A549 (cell line): ENCODE results near the gene COL7A1. TPM values are rescaled to one million over a fixed set of nuclear protein-coding genes. Genes with fewer than 3 reads are reported as not detected.

ENCODE experiments used
- ATAC-seq, 2 experiments: fragments of 200-7000 bp in 1 of 2; fragments of >200 bp in 1 of 2; cut with Nextera tagmentation in 1 of 2; cut with Tn5 transposase in 1 of 2; 3 replicates each; pipeline versions ENCODE4 v1.8.0 to v1.9.1; 2018 to 2020; ENCODE audit warnings: mild to moderate bottlenecking in 1 of 2, moderate library complexity in 1 of 2
- CTCF ChIA-PET: fragments of 300-600 bp; sonication (Branson Sonifier 250); formaldehyde crosslinking; extraction: SDS; loops from one replicate; lab custom pipeline; 2021; ENCODE audit warnings: antibody characterized with exemption, inconsistent platforms; lab: Yijun Ruan, JAX
- POLR2A ChIA-PET: fragments of 350-600 bp; formaldehyde crosslinking; extraction: SDS; loops from one replicate; lab custom pipeline; 2021; ENCODE audit warnings: antibody characterized with exemption, inconsistent platforms; lab: Yijun Ruan, JAX
- DNase-seq, 2 experiments: peaks; one replicate each; pipeline versions ENCODE4 v3.0.0 to v3.0.0-alpha.2; 2011 to 2016; ENCODE audit warnings: low read depth in 1 of 2, low spot score in 1 of 2
- FAIRE-seq: peaks from 2 replicates; lab custom pipeline; 2011; peaks lifted over from hg19 to GRCh38; lab: Jason Lieb, UNC
- H3K27ac ChIP-seq, 2 experiments: fragments of >200 bp; sonication (Bioruptor Twin); formaldehyde crosslinking; 3 replicates each; pipeline ENCODE4 v1.5.1; 2016 to 2017
- H3K4me1 ChIP-seq: fragments of >200 bp; sonication (Bioruptor Twin); formaldehyde crosslinking; 3 replicates; pipeline ENCODE4 v1.6.1; 2016
- H3K4me2 ChIP-seq: fragments of >200 bp; sonication (Bioruptor Twin); formaldehyde crosslinking; 3 replicates; pipeline ENCODE4 v1.6.1; 2016
- H3K4me3 ChIP-seq: fragments of >200 bp; sonication (Bioruptor Twin); formaldehyde crosslinking; 3 replicates; pipeline ENCODE4 v1.5.1; 2016
- H3K9me3 ChIP-seq: fragments of >200 bp; sonication (Bioruptor Twin); formaldehyde crosslinking; 3 replicates; pipeline ENCODE4 v1.6.1; 2016
- BHLHE40 ChIP-seq: IDR thresholded peaks from 2 replicates; pipeline ENCODE4 v1.6.1; 2012; ENCODE audit warnings: low read depth, low read length, inconsistent platforms
- CBX2 ChIP-seq: fragments of 200-600 bp; sonication (generic); IDR thresholded peaks from 2 replicates; pipeline ENCODE4 v1.6.1; 2016; ENCODE audit warnings: low read depth, mild to moderate bottlenecking, borderline replicate concordance
- CBX8 ChIP-seq: fragments of 200-600 bp; sonication (generic); IDR thresholded peaks from 2 replicates; pipeline ENCODE4 v1.6.1; 2016
- EP300 ChIP-seq, 2 experiments: fragments of >200 bp; sonication (Bioruptor Twin); formaldehyde crosslinking; IDR thresholded peaks; 2 replicates in 1 of 2; 3 replicates in 1 of 2; pipeline ENCODE4 v1.6.1; 2016 to 2017
- FOSL2 ChIP-seq, 2 experiments: fragments of 450-650 bp in 1 of 2; fragments of >200 bp in 1 of 2; sonication (Bioruptor Twin) in 1 of 2; formaldehyde crosslinking; IDR thresholded peaks; 2 replicates each; pipeline versions ENCODE4 v1.5.0 to v1.6.1; 2016 to 2020; ENCODE audit warnings: mild to moderate bottlenecking in 1 of 2, moderate library complexity in 1 of 2
- FOXS1 ChIP-seq: fragments of 250-450 bp; sonication (Bioruptor Pico); IDR thresholded peaks from 2 replicates; pipeline ENCODE4 v1.5.0; 2020; ENCODE audit warnings: mild to moderate bottlenecking, moderate library complexity
- HOXA7 ChIP-seq: fragments of 250-450 bp; sonication (Bioruptor Pico); IDR thresholded peaks from 2 replicates; pipeline ENCODE4 v1.5.0; 2020; ENCODE audit warnings: mild to moderate bottlenecking, moderate library complexity
- JUN ChIP-seq, 2 experiments: fragments of >200 bp; sonication (Bioruptor Twin); formaldehyde crosslinking; IDR thresholded peaks; 2 replicates in 1 of 2; 3 replicates in 1 of 2; pipeline ENCODE4 v1.6.1; 2016 to 2017
- JUNB ChIP-seq: fragments of >200 bp; sonication (Bioruptor Twin); formaldehyde crosslinking; IDR thresholded peaks from 2 replicates; pipeline ENCODE4 v1.6.1; 2016
- KDM5A ChIP-seq: fragments of 200-600 bp; sonication (generic); IDR thresholded peaks from 2 replicates; pipeline ENCODE4 v1.6.1; 2016; ENCODE audit warnings: antibody characterized with exemption, mild to moderate bottlenecking
- MAZ ChIP-seq: fragments of 150-350 bp; IDR thresholded peaks from 2 replicates; pipeline ENCODE4 v1.6.1; 2014; ENCODE audit warnings: antibody characterized with exemption, low read depth, low read length, borderline replicate concordance
- NR3C1 ChIP-seq: fragments of >200 bp; sonication (Bioruptor Twin); formaldehyde crosslinking; IDR thresholded peaks from 3 replicates; pipeline ENCODE4 v1.6.1; 2017
- PHF8 ChIP-seq: fragments of 200-600 bp; sonication (generic); IDR thresholded peaks from 2 replicates; pipeline ENCODE4 v1.6.1; 2016; ENCODE audit warnings: low read depth, mild to moderate bottlenecking, antibody characterized with exemption, moderate library complexity, borderline replicate concordance
- POLR2A ChIP-seq: IDR thresholded peaks from 2 replicates; pipeline ENCODE4 v1.6.1; 2012; ENCODE audit warnings: mild to moderate bottlenecking, low read length
- POLR2AphosphoS2 ChIP-seq: conservative IDR thresholded peaks from 2 replicates; pipeline ENCODE4 v1.6.1; 2012; ENCODE audit warnings: low read length, improper control_type of control experiment, inconsistent platforms
- RAD21 ChIP-seq, 2 experiments: fragments of >200 bp in 1 of 2; sonication (Bioruptor Twin) in 1 of 2; formaldehyde crosslinking in 1 of 2; IDR thresholded peaks in 1 of 2; conservative IDR thresholded peaks in 1 of 2; 2 replicates in 1 of 2; 3 replicates in 1 of 2; pipeline ENCODE4 v1.6.1; 2012 to 2018; ENCODE audit warnings: inconsistent platforms in 1 of 2
- RCOR1 ChIP-seq: fragments of 150-350 bp; IDR thresholded peaks from 2 replicates; pipeline ENCODE4 v1.6.1; 2014; ENCODE audit warnings: antibody characterized with exemption, low read length, low read depth
- RFX5 ChIP-seq: fragments of 450-650 bp; IDR thresholded peaks from 2 replicates; pipeline ENCODE4 v1.7.1; 2014; ENCODE audit warnings: antibody characterized with exemption, mild to moderate bottlenecking, moderate library complexity
- RNF2 ChIP-seq: fragments of 200-600 bp; sonication (generic); IDR thresholded peaks from 2 replicates; pipeline ENCODE4 v1.6.1; 2016; ENCODE audit warnings: low read depth, mild to moderate bottlenecking, antibody characterized with exemption, moderate library complexity, borderline replicate concordance
- SREBF2 ChIP-seq: fragments of 450-650 bp; IDR thresholded peaks from 2 replicates; pipeline ENCODE4 v1.6.1; 2014; ENCODE audit warnings: mild to moderate bottlenecking, moderate library complexity
- ZNF302 ChIP-seq: fragments of 250-450 bp; sonication (Bioruptor Pico); IDR thresholded peaks from 2 replicates; pipeline ENCODE4 v1.9.0; 2021; ENCODE audit warnings: inconsistent platforms, mild to moderate bottlenecking, moderate library complexity
- WGBS: methylation state at CpG from one replicate; pipeline ENCODE4 v1.1.6; 2017; ENCODE audit errors: missing lambda C conversion rate; 5-methylcytosine and 5-hydroxymethylcytosine counted together
- polyA plus RNA-seq, 4 experiments: library from polyadenylated mRNA; depleted of rRNA in 3 of 4; stranded (reverse); fragments of >200 nt; fragmentation: RNase III in 1 of 4; extraction: RNeasy Plus Mini Kit Qiagen cat#74134 plus additional on column Dnase treatment in 1 of 4; gene quantifications; 2 replicates in 3 of 4; 3 replicates in 1 of 4; pipeline ENCODE4 v1.2.3, GENCODE V29; 2011 to 2017
- TF ChIP-seq, protein P1 (sequence below): IDR thresholded peaks from 2 replicates; pipeline ENCODE4 v1.6.1; 2012
- TF ChIP-seq, protein P2 (sequence below): fragments of >200 bp; sonication (Bioruptor Twin); formaldehyde crosslinking; IDR thresholded peaks from 3 replicates; pipeline ENCODE4 v1.6.1; 2016

COL7A1 gene
- polyA plus RNA-seq, 2 of the 4 experiments (the other 2 are of a cell fraction): 36.5 to 240 TPM

DNA sequence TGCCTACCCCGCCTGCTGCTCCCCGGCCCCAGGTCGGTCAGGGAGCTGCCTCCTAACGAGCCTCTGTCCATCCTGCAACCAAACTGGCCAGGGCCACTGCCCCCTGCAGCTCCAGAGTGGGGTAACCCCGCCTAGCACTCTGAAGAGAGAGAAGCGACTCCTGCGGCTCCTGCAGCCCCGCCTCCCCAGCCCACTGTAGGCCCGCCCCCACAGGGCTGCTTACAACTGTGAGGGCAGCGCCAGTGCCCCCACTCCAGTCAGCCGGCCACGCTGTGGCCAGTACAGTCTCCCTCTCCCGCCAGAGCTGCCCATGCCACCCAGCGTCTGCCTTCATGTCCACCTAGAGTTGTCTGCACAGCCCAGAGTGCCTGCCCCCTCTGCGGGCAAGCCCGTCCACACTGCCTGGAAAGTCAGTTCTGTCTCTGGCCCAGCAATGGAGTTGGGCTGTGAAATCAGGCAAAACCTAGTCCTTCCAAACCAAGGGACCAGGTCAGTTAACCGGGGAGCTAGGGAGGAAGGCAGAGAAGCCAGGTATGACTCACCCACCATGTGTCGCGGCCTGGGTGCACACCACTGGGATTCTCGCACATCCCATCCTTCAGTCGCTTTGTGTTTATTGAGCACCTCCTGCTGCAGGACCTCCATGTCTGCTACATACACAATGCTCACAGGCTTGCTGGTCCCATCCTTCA, 33.9 kb downstream of the COL7A1 start:
- no peak for FAIRE-seq
- POLR2A ChIA-PET: no interaction called here
- DNase-seq: no peak
- CTCF ChIA-PET: interaction anchor here (1.4 kb wide), 1 partner anchor 9 kb away, joined by 3 read pairs; no protein-coding TSS in a partner anchor
- 0 out of 6 replicates have a peak, but pooled peaks of 1 of the 2 experiments have one; percentile 1 for ATAC-seq
- Histone ChIP-seq H3K9me3 (no peaks in the 10 kb centered on the region), H3K4me1 (peaks cover 85% of the 10 kb centered on the region), H3K27ac (peak overlapping the region in 1 of 2 experiments; percentile 47; a peak in 2 of 6 replicates), H3K4me3 (no peak overlapping the region), H3K4me2 (0 out of 3 replicates have a peak overlapping the region, but pooled peaks have one; percentile 14)
- WGBS: 59% methylated on average over 6 of the region's 21 CpGs
- no peak for TF ChIP-seq HOXA7 (CRISPR knock-in tag)
- 0 out of 5 replicates have a peak, but pooled peaks of 1 of the 2 experiments have one; percentile 23 for TF ChIP-seq JUN (IDR thresholded peaks at IDR 0.05)
- TF ChIP-seq, protein P1, sequence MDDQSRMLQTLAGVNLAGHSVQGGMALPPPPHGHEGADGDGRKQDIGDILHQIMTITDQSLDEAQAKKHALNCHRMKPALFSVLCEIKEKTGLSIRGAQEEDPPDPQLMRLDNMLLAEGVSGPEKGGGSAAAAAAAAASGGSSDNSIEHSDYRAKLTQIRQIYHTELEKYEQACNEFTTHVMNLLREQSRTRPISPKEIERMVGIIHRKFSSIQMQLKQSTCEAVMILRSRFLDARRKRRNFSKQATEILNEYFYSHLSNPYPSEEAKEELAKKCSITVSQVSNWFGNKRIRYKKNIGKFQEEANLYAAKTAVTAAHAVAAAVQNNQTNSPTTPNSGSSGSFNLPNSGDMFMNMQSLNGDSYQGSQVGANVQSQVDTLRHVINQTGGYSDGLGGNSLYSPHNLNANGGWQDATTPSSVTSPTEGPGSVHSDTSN: 0 out of 2 replicates have a peak, but pooled peaks have one; percentile 10
- no peak for TF ChIP-seq EP300 (IDR thresholded peaks at IDR 0.05)
- no peak for TF ChIP-seq FOSL2 (IDR thresholded peaks at IDR 0.05)
- TF ChIP-seq FOSL2 (CRISPR knock-in tag; IDR thresholded peaks at IDR 0.05): peak; percentile 59
- TF ChIP-seq POLR2AphosphoS2: peak; percentile 80
- no peak for TF ChIP-seq RFX5
- TF ChIP-seq ZNF302: no peak

DNA sequence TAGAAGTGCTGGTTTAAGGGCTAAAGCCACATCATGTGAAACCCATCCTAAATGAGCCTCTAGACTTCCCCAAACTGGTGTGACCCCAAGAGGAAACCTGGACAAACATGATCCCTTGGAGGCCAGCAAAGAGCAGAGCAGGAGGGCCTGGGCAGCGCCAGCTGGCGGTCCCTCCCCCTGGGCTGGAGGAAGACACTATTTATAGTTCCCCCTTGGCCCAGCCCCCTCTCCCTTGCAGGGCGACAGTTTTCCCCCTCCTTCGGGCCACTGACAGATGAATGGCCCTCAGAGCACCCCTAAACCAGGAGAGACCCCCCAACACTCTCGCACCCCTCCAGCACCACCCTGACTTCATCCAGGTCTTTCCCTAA, 34.5 kb downstream of the COL7A1 start:
- 79% methylated on average over 5 of the region's 5 CpGs for WGBS
- H3K9me3 ChIP-seq: no peaks in the 10 kb centered on the region
- POLR2A ChIA-PET: no interaction called here

DNA sequence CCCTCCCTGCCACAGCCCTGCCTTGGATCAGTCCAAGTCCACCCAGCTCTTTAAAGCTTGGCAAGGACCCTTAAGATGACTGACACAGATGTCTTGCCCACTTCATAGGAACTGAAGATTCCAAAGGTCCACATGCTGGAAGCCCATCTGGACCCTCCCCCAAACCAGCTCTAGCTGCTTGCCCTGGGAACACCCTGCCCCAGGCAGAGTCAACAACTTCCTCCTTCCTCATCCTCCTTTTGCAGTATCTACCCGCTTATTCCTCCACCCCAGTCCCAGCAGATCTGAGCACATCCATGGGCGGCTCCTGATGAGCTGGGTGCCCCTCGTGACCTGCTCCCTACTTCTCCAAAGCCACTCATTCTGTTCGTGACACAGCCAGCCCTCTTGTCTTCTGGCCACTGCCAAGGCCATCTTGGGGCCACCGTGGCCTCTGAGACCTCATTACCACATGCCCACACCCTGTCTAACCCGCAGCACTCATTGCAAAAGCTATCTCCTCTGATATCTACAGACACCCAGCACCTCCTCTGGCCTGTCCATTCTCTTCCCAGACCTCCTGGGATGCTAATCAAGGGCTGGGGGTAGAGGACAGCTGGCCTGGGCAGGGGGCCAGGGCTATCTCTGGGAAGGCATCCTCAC, 36.5 kb downstream of the COL7A1 start:
- H3K4me3 ChIP-seq: no peak overlapping the region
- ATAC-seq (no peak; a peak in 1 of 6 replicates), FAIRE-seq (no peak), DNase-seq (no peak)
- peak overlapping the region; percentile 89; the same call in 2 of the 3 replicates for H3K4me2 ChIP-seq
- no peaks in the 10 kb centered on the region for H3K9me3 ChIP-seq
- H3K4me1 ChIP-seq: peaks cover 59% of the 10 kb centered on the region
- H3K27ac ChIP-seq: peak overlapping the region in 1 of 2 experiments; percentile 48; a peak in 2 of 6 replicates
- WGBS: 60% methylated on average over 6 of the region's 6 CpGs
- POLR2A ChIA-PET: interaction anchor here (1.6 kb wide), 1 partner anchor 105 kb away, joined by 5 read pairs; no protein-coding TSS in a partner anchor
- TF ChIP-seq CBX2: no peak
- TF ChIP-seq NR3C1: no peak
- no peak for TF ChIP-seq CBX8
- TF ChIP-seq RNF2: no peak
- no peak for TF ChIP-seq RAD21 (conservative IDR thresholded peaks at IDR 0.05 in 1 of 2, IDR thresholded peaks at IDR 0.05 in 1 of 2)
- TF ChIP-seq RCOR1: no peak
- CTCF ChIA-PET: interaction anchor here (0.9 to 2.5 kb wide), 16 partner anchors 9 to 123 kb away, joined by 3 to 14 read pairs (median 4); partner anchors contain the start of genes SLC26A6 and UQCRC1

More for the DNA sequence above, 34.5 kb downstream of the COL7A1 start:
- no peak for DNase-seq
- TF ChIP-seq MAZ (no peak), BHLHE40 (no peak), ZNF302 (no peak), FOSL2 (IDR thresholded peaks at IDR 0.05) (no peak), FOSL2 (CRISPR knock-in tag; IDR thresholded peaks at IDR 0.05) (no peak), FOXS1 (CRISPR knock-in tag) (no peak), SREBF2 (no peak), PHF8 (no peak), KDM5A (no peak), NR3C1 (no peak), JUNB (no peak), POLR2A (no peak)
- TF ChIP-seq, protein P2, sequence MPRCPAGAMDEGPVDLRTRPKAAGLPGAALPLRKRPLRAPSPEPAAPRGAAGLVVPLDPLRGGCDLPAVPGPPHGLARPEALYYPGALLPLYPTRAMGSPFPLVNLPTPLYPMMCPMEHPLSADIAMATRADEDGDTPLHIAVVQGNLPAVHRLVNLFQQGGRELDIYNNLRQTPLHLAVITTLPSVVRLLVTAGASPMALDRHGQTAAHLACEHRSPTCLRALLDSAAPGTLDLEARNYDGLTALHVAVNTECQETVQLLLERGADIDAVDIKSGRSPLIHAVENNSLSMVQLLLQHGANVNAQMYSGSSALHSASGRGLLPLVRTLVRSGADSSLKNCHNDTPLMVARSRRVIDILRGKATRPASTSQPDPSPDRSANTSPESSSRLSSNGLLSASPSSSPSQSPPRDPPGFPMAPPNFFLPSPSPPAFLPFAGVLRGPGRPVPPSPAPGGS: no peak
- TF ChIP-seq, protein P1: no peak
- Histone ChIP-seq H3K4me3 (no peak overlapping the region), H3K27ac (peak overlapping the region in 1 of 2 experiments; percentile 31; a peak in 2 of 6 replicates), H3K4me1 (peaks cover 79% of the 10 kb centered on the region), H3K4me2 (no peak overlapping the region)
- CTCF ChIA-PET: interaction anchor here (2.2 kb wide), 1 partner anchor 18 kb away, joined by 8 read pairs; no protein-coding TSS in a partner anchor
- no peak for ATAC-seq
- no peak for FAIRE-seq
